Activated T-cell treated with anti-CD3 and anti-CD28 coated beads for 4 hours (primary cell): ENCODE results near the gene NFIA.
A peak's percentile ranks its signal among the peaks of the same experiment; 100 is the strongest.
"Not testable (repeated sequence)": the region's sequence is repeated elsewhere in the genome, so short reads cannot be mapped to it uniquely, and the experiment has no call there.

Experiments used
- DNase-seq: peaks from one replicate; pipeline ENCODE4 v3.0.0-alpha.2; 2020

Gene NFIA

GRCh38 chr1:61447106-61447967 lies 365.0 kb downstream of the NFIA start:
- no peak for DNase-seq

DNA sequence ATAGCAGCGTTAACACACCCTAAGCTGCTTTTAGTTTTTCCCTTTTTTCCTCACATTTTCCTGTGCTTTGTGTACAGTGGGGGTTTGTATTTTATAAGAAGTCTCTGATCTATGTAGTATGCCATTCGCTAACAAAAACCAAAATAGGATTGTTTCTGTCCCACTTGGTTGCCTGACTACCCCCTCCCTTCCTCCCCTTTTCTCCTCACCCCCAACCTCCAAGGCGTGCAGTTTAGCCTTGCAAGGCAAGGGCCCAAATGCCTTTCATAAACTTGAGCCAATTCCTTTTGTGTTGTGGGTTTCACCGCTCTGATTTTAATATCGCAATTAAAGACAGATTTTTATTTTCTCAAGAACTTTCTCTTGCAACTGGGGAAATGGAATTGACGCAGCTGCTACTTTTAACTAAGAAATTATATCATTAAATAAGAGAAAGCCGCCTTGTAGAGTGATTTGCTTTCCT lies 365.6 kb downstream of the NFIA start:
- DNase-seq = no peak

DNA sequence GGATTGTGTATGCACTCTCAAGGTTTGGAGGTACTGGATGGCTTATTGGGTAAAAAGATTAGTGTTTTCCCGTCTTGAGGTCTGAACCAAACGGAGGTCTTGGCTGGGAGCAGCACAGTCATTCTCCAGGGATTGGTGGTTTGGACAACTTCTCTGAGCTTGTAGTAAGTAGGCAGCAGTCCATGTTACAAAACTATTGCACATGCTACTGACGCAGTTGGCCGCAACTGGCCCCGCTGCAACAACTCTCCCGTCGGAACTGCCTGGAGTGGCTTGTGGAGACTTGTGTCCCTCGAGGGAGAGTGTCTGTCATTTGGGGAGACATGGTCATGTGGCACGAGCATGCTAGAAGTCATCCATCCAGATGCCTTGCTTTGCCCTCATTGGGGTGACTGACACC lies 366.6 kb downstream of the NFIA start:
- DNase-seq = no peak

DNA sequence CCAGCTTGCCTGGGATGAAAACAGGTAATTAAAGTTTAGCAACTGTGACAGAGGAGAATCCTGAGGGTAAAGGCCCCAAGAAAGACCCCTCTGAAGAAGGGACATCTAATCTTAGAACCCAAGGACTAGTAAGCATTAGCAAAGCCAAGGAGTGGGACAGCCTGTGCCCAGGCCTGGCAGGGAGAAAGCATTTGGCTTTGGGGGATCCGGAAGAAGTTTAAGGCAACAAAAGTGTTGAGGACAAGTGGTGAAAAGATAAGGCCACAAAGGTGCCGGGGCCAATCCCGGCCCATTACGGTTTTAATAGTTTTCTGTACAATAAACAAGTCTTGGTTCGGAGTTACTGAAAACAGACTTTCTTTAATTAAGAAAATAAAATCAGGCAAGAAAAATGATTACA lies 367.0 kb downstream of the NFIA start:
- no peak for DNase-seq

DNA sequence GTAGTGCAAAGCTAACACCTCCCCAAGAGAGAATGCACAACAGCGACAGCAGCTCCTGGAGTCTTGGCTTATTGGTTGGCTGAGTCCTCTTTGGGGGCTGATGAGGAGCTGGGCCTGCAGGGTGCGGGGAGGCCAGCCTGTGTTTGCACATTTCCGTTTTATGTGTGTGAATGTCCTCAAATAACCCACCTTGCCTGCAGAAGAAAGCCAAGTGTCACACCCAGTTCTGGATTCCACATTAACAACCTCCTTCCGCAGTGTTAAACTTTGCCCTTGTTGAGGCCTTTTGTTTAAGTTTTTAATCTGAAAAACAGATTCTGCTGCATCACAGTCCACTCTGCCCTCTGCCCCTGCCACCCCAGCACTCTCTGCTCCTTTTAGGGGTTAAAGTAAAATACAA lies 368.1 kb downstream of the NFIA start:
- no peak for DNase-seq

DNA sequence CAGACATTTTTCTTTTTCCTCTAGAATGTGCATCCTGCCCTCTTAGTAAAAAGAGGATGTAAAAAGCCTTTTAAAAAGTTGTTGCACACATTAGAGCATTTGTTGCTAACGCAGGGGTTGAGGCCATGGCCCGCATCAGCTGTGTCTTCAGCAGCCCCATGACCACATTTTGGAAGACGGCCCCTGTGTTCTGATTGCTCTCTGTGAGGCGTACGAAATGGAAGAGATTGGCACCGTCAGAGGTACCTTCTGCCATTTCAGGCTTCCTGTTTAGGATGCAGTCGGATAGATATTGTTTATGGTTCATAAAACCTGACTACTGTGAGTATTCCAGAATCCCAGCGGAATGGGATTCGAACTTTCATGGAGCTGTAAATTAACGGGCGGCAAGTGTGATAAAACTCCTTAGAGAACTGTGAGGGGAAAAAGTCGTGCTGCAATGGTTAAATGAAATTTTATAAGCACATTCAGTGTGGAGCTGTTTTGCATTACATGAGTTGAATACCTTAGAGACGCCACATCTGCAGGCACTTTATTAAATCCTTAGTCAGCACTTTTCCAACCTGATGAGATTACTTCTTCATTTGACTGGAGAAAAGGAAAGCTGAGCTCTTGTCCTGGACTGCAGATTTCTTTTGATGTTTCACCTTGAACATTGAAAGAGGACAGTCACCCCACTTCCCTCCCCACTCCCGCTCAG lies 368.7 kb downstream of the NFIA start:
- no peak for DNase-seq

DNA sequence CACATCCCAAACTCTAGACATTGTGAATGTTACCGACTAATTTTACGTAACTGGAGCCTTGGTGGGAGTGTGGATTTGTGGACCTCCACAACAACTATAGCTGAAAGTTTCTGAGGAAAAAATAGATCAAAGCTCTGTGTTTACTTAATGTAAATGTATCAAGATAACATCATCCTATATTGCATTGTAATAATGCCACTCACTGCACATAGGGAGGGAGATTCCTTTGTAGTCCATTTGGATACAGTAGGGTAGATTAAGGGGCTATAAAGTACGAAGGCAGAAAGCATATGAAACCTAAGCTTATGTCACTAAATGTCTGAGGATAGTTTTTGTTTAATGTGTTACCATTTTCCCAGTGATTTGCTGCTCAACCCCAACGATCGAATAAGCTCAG lies 369.2 kb downstream of the NFIA start:
- no peak for DNase-seq

GRCh38 chr1:61452176-61453035 lies 370.0 kb downstream of the NFIA start:
- no peak for DNase-seq

- DNase-seq = peak; percentile 44
Observed at GRCh38 chr1:61453111-61453961, 371.0 kb downstream of the NFIA start.

DNA sequence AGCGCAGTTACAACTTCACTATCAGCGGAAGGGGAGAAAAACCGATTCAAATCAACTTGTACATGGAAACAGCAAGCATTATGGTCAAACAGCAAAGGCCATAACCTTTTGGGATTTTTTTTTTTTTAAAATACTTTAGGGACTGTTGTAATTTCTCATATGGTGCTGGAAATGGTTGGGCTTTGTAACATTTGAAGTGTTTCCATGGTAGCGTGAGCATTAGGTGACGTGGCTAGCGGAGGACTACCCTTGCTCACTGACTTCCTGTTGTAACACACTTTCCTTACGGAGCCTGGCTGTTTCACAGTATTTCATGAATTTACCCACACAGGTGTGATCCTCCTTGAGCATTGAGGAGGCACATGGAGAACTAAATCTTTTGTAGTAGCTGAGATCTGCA lies 373.0 kb downstream of the NFIA start:
- DNase-seq = no peak

GRCh38 chr1:61457526-61458040 lies 375.2 kb downstream of the NFIA start:
- DNase-seq = no peak

DNA sequence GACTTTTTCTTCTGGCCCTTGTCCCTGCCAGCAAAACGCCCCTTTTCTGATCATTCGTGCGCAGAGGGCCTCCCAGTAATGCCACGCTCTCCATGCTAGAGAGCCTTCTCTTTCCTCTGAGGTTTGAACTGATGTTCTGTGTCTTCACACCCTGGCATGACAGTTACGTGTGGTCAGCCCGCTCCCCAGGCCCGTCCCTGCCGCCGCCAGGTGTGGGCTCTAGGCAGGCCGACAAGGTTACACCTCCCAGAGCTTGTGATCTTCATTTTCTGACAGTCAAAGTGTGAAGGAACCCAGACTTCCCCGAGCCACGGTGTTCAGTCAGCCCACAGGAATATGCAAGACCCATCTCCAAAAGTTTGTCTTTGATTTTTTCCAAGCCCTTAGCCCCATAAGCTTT lies 377.0 kb downstream of the NFIA start:
- DNase-seq = no peak

DNA sequence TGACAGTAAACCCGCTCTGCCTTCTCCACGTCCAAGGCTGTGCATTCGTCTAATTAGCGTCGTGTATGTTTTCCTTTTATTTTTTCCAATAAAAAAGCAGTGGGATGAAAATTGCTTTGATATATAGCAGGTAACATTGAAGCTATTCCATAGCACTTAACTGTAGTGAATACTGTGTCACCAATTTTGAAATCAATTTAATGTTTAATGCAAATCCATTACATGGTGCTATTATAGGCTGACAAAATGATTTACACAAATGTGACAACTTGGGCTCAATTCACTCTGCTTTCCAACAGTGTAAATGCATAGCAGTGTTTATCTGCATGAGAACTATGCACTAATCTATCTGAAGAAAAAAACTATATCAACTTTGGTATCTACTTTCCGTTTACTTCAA lies 377.8 kb downstream of the NFIA start:
- DNase-seq = no peak

DNA sequence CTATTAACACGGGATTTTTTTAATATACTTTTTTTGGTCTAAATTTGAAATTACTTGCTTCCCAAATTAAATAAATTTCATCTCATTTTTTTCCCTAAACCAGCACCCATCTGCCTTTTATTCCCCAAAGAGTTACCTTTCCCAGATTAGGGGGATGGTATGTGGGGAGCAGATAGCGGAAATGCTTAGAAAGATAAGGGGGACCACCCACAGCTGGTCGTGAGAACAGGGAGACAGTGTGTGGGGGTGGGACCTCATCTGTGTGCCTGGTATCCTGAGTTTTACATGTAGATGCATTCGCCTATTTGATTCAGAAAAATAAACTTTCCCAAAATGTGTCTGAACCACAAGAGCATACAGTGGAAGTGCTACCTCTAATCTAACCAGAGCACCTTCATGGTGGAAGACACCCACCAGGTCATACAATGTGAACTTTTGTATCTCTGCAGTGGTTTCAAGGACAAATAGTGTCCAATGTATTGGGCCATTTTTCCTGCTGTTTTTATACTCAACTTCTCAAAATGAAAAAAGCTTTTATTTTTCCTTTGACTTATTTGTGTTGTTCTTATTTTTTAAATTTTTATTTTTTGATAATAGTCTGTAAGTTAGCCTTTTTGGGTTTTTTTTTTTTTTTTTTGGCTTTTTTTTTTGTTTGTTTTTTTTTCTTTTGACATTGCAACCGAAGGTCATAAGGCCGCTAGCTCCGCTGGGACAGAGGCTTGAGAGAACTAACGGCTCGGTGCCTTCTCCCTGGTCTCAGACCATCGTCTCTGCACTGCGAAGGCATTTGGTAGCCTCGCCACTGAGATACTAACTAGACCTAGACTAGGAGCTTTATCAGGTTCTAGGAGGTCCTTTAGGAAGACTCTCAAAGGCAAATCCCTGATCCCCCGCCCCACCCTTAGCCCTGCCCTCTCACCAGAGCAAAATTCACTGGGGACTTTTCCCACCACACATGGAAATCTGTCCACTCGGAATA lies 379.3 kb downstream of the NFIA start:
- no peak for DNase-seq

DNA sequence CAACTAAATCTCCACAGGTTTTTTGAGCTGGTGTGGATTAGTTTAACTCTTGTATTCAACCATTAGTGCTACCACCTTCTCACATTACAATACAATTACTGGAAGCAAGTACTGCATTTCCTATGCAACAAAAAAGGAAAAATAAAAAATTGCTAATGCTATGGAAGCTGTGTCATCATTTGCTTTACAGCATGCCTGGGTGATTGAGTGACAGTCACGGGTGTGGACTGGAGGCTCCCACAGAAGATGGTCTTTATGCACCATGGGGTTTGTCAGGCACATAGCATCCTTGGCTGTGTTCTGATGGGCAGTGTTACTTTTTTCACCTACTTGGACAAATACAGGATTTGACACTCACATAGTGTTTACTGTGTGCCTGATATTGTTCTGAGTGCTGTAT lies 380.3 kb downstream of the NFIA start:
- DNase-seq = no peak

- DNase-seq = no peak
Observed at GRCh38 chr1:61463220-61463619, 380.9 kb downstream of the NFIA start.

GRCh38 chr1:61467836-61468235 lies 385.5 kb downstream of the NFIA start:
- not testable (repeated sequence) for DNase-seq

DNA sequence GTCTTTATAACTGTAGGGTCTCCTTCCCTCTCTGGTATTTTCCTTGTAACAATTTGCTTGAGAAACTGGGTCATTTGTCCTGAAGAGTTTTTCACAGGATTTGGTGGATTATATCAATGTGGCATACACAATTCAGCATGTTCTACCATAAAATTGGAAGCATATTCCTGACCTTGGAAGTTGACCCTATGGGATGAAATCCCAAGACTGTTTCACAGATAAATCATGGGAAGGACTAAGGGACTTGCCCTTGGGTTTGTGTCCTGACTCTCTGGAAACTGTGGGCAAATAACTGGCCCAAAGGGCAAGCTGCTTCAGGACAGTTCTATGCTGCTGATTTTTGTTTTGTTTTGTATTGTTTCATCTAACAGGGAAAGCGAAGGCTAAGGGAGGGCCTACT lies 387.0 kb downstream of the NFIA start:
- DNase-seq = no peak

DNA sequence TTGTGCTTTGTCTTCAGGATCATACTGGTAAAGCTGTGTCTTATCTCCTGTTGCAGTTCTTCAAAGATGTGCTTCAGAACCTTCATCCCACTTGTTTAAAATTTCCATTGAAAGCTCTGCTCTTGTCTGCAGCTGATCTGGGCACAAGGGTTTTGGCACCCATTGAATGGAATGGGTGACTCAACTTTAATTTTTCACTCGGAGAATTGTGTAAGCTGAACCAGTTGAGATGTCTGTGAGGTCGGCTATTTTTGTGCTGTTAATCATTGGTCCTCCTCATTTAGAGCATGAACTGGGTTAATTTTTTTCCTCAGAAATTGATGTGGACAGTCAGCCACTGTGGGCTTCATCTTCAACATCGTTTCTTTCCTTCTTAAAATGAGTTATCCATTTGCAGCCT lies 390.5 kb downstream of the NFIA start:
- no peak for DNase-seq

GRCh38 chr1:61474269-61474817 lies 392.0 kb downstream of the NFIA start:
- DNase-seq = no peak

GRCh38 chr1:61474963-61475362 lies 392.6 kb downstream of the NFIA start:
- no peak for DNase-seq
